HG03066 (cell line): ENCODE results near the gene HLA-DPB1.
A peak's percentile ranks its signal among the peaks of the same experiment; 100 is the strongest.
"Not testable (repeated sequence)": the region's sequence is repeated elsewhere in the genome, so short reads cannot be mapped to it uniquely, and the experiment has no call there.

Source experiments
- ATAC-seq: cut with Tn5 transposase; IDR thresholded peaks from one replicate; pipeline ENCODE4 v1.9.1; 2021; ENCODE audit warnings: low read depth; ENCODE audit not compliant: unreplicated experiment

HLA-DPB1 gene

DNA sequence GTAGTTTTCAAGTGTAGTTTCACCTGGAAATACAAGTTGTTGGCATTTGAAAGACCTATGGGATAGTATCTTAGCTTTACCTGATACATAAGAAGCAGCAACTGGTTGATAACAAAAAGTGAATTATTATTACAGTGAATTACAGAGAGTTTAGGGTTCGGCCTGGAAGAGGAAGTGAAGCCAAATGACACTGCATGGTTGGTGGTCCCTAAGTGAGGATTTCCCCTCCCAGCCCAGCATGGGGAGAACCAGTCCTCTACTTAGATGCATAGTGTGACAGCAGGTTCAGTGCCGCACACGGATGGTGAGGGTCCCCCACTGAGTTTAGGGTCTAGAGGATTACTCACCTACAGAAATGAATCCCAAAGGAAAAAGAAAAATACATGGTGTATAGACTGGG is 18.1 kb downstream of the HLA-DPB1 start:
- ATAC-seq = no peak

DNA sequence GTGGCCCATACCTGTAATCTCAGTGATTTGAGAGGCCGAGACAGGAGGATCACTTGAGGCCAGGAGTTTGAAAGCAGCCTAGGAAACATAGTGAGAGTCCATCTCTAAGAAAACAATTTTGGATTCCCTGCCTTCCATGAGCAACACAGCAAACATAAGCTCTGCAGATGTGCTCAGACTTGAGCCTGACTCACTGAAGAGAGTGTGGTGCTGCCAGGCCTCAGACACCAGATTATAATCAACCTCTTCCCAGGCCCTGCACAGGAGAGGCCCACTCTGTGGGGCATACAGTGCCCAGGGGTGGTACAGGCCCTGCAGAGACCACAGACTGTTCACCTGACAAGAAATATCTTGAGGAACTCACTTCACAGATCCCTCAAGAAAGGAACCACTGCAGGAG is 19.9 kb downstream of the HLA-DPB1 start:
- ATAC-seq = no peak

DNA sequence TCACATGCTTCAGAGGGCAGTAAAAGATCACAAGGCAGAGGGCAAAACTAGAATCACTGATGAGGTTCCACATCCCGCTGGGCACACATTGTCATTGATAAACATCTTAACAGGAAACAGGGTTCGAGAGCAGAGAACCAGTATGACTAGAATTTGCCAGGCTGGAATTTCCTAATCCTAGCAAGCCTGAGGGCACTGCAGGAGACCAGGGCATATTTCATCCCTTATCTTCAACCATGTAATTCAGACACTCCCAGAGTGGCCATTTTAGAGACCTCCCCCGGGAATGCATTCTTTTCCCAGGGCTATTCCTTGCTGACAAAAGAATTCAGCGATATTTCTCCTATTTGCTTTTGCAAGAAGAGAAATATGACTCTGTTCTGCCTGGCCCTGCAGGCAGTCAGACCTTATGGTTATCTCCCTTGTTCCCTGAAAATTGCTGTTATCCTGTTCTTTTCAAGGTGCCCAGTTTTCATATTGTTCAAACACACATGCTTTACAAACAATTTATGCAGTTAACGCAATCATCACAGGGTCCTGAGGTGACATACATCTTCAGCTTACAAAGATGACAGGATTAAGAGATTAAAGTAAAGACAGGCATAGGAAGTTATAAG is 25.4 kb downstream of the HLA-DPB1 start:
- ATAC-seq = not testable (repeated sequence)

DNA sequence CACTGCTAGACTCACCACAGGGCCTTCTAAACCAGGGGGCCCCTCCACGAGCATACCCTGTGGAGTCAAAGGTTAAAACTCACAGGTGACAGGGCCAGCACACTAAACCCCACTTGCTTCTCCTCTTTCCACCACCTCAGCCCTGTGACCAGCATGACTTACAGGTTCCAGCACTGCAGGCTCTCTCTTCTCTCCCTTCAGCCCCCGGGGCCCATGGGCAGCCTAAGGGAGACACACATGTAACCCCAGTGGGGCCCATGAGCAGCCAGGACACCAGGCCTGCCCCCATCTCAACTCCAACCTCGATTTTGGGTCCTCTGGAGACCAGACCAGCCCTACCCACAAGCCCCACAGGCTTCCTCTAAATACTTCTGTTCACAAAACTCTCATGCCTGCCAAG is 28.0 kb downstream of the HLA-DPB1 start:
- no peak for ATAC-seq

DNA sequence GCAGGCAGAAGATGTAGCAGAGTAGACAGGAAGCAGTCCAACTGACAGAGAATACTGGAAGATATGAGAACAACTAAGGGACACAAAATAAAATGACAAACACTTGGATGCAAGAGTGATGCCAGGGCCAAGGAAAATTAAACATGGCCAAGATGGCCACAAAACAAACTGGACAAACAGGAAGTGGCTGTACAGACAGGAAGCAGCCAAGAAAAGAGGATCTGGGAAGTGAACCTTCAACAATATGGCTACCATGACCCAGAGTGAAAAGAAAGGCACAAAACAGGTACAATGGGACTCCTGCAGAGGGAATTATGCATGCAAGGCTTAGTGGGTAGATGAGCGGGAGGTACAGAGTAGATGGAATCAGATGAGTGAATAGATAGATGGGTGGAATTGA is 29.1 kb downstream of the HLA-DPB1 start:
- no peak for ATAC-seq

DNA sequence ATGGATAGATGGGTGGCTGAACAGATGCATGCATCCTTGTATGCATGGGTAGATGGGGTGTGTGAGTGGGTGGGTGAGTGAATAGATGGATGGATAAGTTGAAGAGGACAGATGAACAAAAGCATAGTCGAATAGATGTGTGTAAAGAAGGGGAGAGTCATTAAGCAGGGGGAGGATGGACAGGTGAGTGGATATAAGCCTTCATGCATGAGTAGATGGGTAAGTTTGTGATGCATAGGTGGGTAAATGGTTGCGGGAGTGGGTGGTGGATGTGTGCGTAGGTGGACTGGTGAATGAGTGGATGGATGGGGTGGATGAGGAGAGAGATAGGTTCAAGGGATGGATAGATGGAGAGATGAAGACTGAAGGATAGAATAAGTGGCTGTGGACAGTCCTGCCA is 29.6 kb downstream of the HLA-DPB1 start:
- ATAC-seq = no peak

DNA sequence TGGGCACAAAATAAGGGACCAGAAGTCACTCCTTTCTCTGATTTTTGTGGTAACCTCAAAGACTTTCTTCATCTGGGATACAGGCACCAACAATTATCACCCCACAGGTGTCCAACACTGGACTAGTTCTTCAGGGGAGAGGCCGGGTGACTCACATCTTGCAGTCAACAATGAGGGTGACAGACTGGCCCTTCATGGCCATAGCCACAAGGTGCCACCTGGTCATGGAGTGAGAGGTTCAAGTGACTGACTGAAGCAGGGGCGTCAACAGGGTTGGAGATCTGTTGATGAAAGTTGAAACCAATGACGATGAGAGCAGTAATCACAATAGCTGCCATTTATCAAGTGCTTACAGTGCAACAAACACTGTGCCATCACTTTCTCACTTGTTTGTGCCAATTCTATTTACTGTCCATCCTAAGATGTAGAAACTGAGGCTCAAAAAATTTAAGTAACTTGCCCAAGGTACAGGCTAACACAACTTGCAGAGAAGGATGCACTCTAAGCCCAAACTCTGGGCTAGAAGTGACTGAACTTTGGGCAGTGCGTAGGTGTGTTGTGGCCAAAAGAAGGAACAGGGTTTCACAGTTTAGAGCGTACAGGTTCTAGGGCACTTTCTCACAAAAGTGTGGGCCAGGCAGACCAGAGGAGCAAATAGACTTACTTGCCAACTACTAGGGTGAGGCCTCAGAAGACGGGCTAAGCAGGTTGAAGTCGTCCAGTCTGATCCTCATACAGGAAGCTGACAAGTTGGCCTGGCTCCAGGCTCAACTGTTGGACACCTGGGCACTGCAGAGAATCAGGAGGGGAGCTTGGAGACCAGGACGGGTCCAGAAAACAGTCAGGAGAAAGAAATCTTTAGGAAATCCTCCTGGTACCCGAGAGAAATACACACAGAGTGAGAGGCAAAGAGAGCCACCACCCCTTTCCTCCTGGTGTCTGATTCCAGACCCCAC is 30.4 kb downstream of the HLA-DPB1 start:
- ATAC-seq = no peak

DNA sequence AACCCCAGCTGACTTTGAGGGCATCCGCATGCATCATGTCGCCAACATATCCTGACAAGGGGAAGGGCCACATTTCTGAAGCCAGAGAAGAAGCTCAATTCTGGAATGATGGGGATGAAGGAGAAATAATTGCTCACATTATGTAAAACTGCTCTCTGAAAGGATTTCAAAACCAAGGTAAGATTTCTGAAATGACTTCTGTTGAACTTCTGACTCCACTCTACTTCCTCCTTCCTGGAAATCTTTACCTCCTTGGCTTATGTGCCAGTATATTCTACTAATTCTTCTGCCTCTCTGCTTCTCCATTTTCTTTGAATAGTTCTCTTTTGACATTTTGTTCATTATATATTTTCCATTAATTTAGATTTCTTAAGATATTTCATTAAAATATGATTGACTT is 31.9 kb downstream of the HLA-DPB1 start:
- no peak for ATAC-seq

DNA sequence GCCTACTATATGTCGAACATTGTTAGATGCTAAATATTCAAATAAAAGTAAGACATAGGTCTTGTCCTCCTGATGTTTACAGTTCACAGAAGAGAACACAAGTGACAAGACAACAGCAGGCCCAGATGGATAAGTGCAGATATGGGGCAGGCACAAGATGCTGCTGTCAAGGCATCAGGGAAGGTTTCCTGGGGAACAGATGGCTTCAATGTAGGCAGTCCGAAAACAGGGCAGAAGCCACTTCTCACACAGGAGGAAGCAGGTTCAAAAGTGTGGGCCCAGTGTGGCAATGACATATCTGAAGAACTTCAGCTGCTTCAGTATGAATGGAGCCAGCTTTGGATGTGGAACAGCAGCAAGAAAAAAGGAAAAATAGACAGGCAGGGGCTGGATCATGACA is 32.5 kb downstream of the HLA-DPB1 start:
- no peak for ATAC-seq

DNA sequence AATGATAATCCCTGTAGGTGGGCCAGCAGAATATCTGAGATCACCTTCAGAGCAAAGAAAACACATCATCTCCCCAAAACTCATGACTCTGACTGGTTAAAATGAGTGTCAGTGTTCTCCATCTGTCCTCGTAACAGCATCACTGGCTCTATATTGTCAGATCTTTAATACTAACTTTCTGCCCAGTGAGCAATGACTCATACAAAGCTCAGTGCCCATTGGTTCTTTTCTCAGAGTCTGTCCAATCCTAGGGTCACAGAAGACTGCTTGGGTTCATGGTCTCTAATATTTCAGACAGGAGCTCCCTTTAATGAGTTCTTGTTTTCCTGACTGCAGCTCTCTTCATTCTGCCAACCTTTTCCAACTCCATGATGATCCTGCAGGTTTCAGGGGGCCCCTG is 36.4 kb downstream of the HLA-DPB1 start:
- peak; percentile 86 for ATAC-seq

DNA sequence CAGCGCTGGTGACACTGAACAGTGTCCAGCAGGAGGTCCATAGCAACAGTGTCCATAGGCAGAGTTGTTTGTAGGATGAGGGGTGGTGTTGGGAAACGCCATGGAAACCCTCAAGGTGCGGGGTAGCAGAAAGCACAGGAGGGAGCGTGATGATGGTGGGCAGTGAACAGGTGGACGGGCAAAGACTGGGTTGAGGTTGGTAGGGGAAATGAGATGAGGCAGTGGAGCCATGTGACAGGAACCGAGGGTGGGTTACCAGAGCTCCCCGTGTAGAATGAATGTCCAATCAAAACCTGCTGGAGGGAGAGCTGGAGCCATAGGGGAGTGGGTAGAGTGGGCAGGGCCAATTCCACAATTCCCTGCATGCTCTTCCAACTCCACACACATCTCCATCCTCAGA is 38.0 kb downstream of the HLA-DPB1 start:
- no peak for ATAC-seq

DNA sequence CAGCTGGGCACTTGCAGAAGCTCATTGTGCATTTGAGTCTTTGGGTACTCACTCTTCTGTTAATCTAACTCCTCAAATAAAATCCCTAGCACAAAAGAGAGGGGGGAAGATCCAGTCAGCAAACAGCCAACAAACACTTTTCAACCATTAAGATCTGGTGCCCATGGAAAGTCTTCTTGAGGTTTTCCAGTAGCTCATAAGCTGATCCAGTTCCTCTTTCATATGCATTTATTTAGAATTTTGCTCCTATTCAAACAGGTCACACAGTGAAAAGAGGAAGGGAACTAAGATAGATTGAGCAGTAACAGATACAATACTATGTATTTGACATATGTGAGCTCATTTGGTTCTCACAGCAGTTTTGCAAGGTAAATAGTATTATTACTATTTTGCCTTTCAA is 38.6 kb downstream of the HLA-DPB1 start:
- ATAC-seq = no peak

DNA sequence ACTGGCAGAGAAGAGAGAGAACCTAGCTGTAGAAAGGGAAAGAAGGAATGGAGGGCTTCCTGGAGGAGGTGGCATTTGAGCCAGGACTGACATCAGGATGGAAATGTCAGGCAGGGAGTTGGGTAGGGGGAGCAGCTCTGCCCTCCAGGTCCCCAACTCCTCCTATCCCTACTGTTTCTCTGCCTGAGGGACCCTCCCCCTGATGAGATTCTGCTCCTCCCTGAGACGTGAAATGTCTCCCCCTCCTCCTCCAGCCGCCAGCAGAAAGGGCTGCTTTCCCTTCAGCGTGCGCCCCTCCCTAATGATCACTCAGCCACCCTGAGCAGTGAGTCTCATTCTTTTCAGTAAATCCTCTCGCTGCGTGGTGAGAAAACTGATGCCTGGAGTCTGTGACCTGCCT is 40.6 kb downstream of the HLA-DPB1 start:
- no peak for ATAC-seq

DNA sequence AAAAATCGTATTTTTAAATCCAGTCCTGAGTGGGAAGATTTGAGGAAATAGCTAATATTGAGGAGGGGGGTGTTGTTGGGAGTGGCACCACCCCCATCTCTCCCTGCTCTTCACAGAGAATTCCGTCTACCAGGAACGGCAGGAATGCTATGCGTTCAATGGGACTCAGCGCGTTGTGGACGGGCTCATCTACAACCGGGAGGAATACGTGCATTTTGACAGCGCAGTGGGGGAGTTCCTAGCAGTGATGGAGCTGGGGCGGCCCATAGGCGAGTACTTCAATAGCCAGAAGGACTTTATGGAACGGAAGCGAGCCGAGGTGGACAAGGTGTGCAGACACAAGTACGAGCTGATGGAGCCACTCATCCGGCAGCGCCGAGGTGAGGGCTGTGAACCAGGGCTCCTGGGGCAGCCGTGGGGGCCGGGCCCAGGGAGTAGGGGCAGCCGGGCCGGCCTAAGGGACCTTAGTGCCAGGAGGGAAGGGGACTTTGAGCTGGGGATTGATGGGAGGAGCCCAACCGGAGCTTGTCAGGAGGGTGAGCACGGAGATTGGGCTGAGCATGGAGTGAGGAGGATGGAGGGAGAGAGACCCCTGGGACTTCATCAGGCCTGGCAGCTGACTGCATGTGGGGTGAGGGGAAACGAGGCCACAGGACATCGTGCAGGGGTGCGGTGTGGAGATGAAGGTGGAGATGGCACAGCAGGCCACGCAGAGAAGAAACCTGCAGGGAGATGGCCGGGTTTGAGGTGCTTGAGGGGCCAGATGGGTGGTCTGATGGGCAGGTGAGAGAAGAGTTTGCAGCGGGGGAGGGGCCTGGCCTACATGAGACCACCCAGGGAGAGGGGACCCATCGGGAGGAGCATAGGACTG is 41.3 kb downstream of the HLA-DPB1 start:
- ATAC-seq = no peak

DNA sequence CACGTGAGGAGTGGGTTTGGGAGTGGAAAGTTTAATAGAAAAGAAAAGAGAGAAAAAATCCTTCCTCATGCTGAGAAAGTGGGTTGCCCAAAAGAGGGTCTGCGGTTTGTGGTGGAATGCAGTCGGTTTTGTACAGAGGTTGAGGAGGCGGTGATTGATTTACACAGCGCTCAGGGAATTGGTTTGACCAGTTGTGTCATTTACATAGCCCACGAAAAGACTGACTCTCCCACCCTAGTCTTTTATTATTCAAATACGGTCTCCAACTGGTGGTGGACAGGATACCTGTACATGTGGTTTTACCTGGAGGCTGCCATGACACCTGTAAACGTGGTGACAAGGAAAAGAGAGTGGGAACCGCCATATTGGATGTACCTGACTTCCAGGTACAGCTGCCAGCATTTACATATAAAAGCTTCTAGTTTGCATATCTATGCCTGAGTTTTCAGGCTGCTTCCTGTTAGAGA is 42.1 kb downstream of the HLA-DPB1 start:
- no peak for ATAC-seq

DNA sequence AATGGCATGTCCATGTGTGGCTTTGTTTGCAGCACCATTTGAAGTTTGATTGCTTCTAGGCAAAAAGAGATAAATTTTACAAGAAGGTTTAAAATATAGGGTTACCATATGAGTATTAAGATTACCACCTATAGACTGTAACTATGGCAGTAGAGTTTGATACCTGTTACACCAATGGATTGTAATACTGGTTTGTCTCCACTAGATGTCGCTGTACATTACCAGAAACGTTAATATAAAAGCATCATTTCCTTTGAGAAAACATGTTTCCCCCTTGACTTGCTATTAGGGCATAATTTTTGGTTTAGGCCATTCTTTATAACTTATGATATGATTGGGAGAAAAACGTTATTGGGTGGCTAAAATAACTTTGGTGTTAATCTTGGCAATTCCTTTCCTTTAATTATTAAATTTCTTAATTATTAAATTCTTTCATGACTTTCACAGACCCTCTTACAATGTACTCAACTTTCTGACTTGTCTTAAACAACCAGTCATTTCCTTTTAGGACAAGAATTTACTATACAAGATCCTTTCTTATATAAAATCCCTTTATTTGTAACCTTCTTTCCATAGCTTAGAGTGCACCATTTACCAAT is 42.8 kb downstream of the HLA-DPB1 start:
- ATAC-seq = no peak

DNA sequence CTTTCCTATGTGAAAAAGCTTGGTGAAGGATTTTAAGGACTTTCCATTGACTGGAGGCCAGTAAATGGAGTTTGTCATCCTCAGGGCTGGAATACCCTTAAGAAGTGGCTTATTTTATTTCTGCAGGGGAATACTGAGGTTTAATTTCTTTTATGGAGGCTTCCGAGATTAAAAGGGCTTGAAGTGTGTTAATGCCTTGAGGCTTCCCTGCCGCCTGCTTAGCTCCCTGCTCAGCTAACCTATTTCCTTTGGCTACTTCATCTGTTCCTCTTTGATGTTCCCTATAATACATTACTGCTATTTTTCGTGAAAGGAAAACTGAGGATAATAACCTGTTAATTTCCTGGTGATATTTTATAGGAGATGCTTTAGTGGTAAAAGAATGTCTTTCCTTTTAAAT is 44.2 kb downstream of the HLA-DPB1 start:
- ATAC-seq = no peak

DNA sequence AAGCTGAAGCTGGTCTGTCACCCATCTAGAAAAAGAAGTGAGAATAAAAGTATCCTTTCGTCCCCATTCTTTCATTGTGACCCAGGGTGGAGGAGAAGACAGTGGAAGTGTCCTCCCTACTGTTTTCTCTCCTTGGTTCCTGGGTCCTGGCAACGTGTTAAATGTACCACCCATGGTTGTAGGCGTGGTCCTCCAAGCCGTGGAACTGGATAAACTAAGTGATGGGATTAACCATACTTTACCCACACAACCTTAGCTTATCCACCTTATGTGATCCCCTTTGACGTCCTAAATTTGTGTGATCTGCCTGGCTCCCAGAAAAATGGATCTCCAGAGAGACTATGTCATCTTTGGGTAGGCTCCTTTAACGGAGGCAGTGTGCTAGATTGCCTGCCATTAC is 47.4 kb downstream of the HLA-DPB1 start:
- ATAC-seq = no peak

DNA sequence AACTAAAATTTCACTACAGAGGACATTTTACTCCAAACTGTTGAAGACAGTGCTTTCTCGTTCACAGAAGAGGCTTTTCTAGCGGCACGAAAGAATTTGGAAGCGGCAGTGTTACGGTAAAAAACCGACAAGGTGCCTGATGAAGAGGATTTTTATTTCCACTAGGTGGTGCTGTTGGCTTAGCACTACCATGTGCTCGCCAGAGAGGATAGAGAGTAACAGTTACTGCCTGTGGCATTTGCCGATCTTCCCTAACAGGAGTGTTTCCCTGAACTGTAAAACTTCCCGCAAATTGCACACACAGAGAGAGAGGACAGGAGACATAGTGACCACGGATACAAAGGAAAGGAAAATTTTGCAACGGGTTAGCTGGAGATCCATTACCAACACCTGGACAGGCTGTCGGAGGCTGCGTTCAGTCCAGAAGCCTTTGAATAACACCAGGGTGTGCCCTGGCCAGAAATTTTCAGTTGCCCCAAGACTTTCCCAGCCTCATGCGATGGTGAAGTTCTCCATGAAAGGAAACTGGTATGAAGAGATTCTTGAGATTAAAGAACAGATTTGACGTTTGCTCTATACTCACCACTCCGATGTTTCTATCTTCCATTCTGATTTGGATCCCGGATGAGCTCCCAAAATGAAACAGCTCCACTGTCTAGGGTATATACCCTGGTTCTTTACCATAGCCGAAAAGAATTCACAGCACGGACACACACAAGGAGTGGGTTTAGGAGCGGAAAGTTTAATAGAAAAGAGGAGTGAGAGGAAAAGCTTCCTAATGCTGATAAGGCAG is 48.1 kb downstream of the HLA-DPB1 start:
- no peak for ATAC-seq

DNA sequence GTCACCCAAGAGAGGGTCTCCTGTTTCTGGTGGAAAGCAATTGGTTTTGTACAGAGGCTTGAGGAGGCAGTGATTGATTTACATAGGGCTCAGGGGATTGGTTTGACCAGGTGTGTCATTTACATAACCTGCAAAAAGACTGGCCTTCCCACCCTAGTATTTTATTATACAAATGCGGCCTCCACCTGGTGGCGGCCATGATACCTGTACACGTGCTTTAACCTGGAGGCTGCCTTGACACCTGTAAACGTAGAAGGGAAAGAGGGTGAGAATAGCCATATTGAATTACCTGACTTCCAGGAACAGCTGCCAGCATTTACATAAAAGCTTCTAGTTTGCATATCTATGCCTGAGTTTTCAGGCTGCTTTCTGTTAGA is 48.7 kb downstream of the HLA-DPB1 start:
- ATAC-seq = no peak
